ENCODE data around the gene BCAT1. TPM values are rescaled to one million over a fixed set of nuclear protein-coding genes. Genes with fewer than 3 reads are reported as not detected.
A peak's percentile ranks its signal among the peaks of the same experiment; 100 is the strongest.

BCAT1 gene
- polyA plus RNA-seq, 1 experiment, result 61.1 TPM

GRCh38 chr12:24902511-24903328 is 46.2 kb downstream of the BCAT1 start:
- no peak for DNase-seq (ENCODE audit: low read depth, low spot score)
- ChIA-PET POLR2A (interaction anchor here (0.6 to 1.9 kb wide), 3 partner anchors 8 to 45 kb away, joined by 3 to 7 read pairs (median 4); no protein-coding TSS in a partner anchor), CTCF (no interaction called here)
- Histone ChIP-seq H3K9me3 (ENCODE audit: control insufficient read depth, insufficient read depth, low read length) (no peaks in the 10 kb centered on the region; the same call in 1 of the 2 replicates), H3K4me3 (ENCODE audit: low read depth, low read length) (peak overlapping the region; percentile 60), H3K27ac (ENCODE audit: low read depth, low read length) (peak overlapping the region; percentile 47), H3K27me3 (ENCODE audit: control insufficient read depth, insufficient read depth, low read length) (no peaks in the 10 kb centered on the region)
- TF ChIP-seq CTCF (IDR thresholded peaks at IDR 0.05; ENCODE audit: low read depth, low read length), result no peak

- Histone ChIP-seq H3K27me3 (ENCODE audit: control insufficient read depth, insufficient read depth, low read length) (no peaks in the 10 kb centered on the region), H3K9me3 (ENCODE audit: control insufficient read depth, insufficient read depth, low read length) (no peaks in the 10 kb centered on the region; the same call in 1 of the 2 replicates), H3K4me3 (ENCODE audit: low read depth, low read length) (peak overlapping the region; percentile 60), H3K27ac (ENCODE audit: low read depth, low read length) (peak overlapping the region; percentile 22)
- no peak; the same call in 1 of the 2 replicates for TF ChIP-seq CTCF (IDR thresholded peaks at IDR 0.05; ENCODE audit: low read depth, low read length)
- DNase-seq (ENCODE audit: low read depth, low spot score), result no peak
- ChIA-PET CTCF (interaction anchor here (1.1 kb wide), 1 partner anchor 10 kb away, joined by 5 read pairs; no protein-coding TSS in a partner anchor), POLR2A (interaction anchor here (0.6 to 1.9 kb wide), 3 partner anchors 9 to 46 kb away, joined by 4 to 9 read pairs (median 7); no protein-coding TSS in a partner anchor)
Observed at GRCh38 chr12:24901576-24902461, 47.1 kb downstream of the BCAT1 start.

- CTCF ChIA-PET, result no interaction called here
- no peak for TF ChIP-seq CTCF (IDR thresholded peaks at IDR 0.05; ENCODE audit: low read depth, low read length)
- Histone ChIP-seq H3K9me3 (ENCODE audit: control insufficient read depth, insufficient read depth, low read length) (no peaks in the 10 kb centered on the region; the same call in 1 of the 2 replicates), H3K27me3 (ENCODE audit: control insufficient read depth, insufficient read depth, low read length) (no peaks in the 10 kb centered on the region), H3K4me3 (ENCODE audit: low read depth, low read length) (no peak overlapping the region), H3K27ac (ENCODE audit: low read depth, low read length) (no peak overlapping the region)
- no peak for DNase-seq (ENCODE audit: low read depth, low spot score)
- POLR2A ChIA-PET, result no interaction called here
Observed at GRCh38 chr12:24900196-24900595, 48.7 kb downstream of the BCAT1 start.

- no peaks in the 10 kb centered on the region; the same call in 1 of the 2 replicates for H3K9me3 ChIP-seq (ENCODE audit: control insufficient read depth, insufficient read depth, low read length)
- no peak overlapping the region for H3K4me3 ChIP-seq (ENCODE audit: low read depth, low read length)
- no peak for TF ChIP-seq CTCF (IDR thresholded peaks at IDR 0.05; ENCODE audit: low read depth, low read length)
- no peak overlapping the region for H3K27ac ChIP-seq (ENCODE audit: low read depth, low read length)
- ChIA-PET POLR2A (no interaction called here), CTCF (no interaction called here)
- DNase-seq (ENCODE audit: low read depth, low spot score), result no peak
- no peaks in the 10 kb centered on the region for H3K27me3 ChIP-seq (ENCODE audit: control insufficient read depth, insufficient read depth, low read length)
Observed at GRCh38 chr12:24899503-24900075, 49.3 kb downstream of the BCAT1 start.
